Measurements from ENCODE around the gene ISL1.

ISL1 gene

GRCh38 chr5:51373880-51374523 lies 9.2 kb upstream of the ISL1 start:
- TF ChIP-seq YY1 (IDR thresholded peaks at IDR 0.05; ENCODE audit: low read depth), result no peak
- no peak for TF ChIP-seq CEBPB (IDR thresholded peaks at IDR 0.05)
- no peak for TF ChIP-seq EP300 (IDR thresholded peaks at IDR 0.05; ENCODE audit: borderline replicate concordance)
- peak; percentile 60 for TF ChIP-seq RAD21 (IDR thresholded peaks at IDR 0.05; ENCODE audit: low read depth)
- TF ChIP-seq EGR1 (IDR thresholded peaks at IDR 0.05), result no peak
- TF ChIP-seq TAF1 (IDR thresholded peaks at IDR 0.05; ENCODE audit: low read depth), result no peak

DNA sequence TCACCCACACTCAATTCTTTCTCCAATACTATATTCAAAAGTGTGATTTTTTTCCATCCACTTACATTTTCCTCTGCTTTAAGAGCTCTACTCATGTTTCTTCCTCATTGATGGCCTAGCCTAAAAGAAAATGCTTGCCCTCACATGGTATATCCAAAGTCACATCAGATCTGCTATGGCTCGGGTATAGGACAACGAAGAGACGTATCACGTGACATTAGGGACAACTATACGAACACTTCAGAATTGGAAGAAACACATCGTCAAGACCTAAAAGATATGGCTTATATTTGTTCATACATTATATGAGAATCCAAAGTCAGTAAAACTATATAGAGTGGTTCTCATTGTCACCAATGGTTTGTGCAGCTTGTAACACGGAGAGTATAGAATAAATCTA lies 8.2 kb upstream of the ISL1 start:
- TF ChIP-seq TCF12 (IDR thresholded peaks at IDR 0.05; ENCODE audit: low read depth) (no peak), TEAD4 (IDR thresholded peaks at IDR 0.05) (no peak), FOXM1 (IDR thresholded peaks at IDR 0.05; ENCODE audit: borderline replicate concordance, low read depth) (no peak), YY1 (IDR thresholded peaks at IDR 0.05; ENCODE audit: low read depth) (no peak), TAF1 (IDR thresholded peaks at IDR 0.05; ENCODE audit: low read depth) (no peak), EGR1 (IDR thresholded peaks at IDR 0.05) (no peak), RAD21 (IDR thresholded peaks at IDR 0.05; ENCODE audit: low read depth) (no peak), MAX (IDR thresholded peaks at IDR 0.05) (no peak), CREB1 (IDR thresholded peaks at IDR 0.05; ENCODE audit: low read depth) (no peak), USF1 (IDR thresholded peaks at IDR 0.05) (no peak), CEBPB (IDR thresholded peaks at IDR 0.05) (no peak), EP300 (IDR thresholded peaks at IDR 0.05; ENCODE audit: borderline replicate concordance) (no peak)

- TF ChIP-seq TCF12 (IDR thresholded peaks at IDR 0.05; ENCODE audit: low read depth) (no peak), MAX (IDR thresholded peaks at IDR 0.05) (no peak), RAD21 (IDR thresholded peaks at IDR 0.05; ENCODE audit: low read depth) (no peak), FOXM1 (IDR thresholded peaks at IDR 0.05; ENCODE audit: borderline replicate concordance, low read depth) (no peak), ZBTB7A (IDR thresholded peaks at IDR 0.05; ENCODE audit: low read depth) (no peak), TEAD4 (IDR thresholded peaks at IDR 0.05) (no peak), CEBPB (IDR thresholded peaks at IDR 0.05) (no peak), CREB1 (IDR thresholded peaks at IDR 0.05; ENCODE audit: low read depth) (no peak), EP300 (IDR thresholded peaks at IDR 0.05; ENCODE audit: borderline replicate concordance) (no peak), TAF1 (IDR thresholded peaks at IDR 0.05; ENCODE audit: low read depth) (no peak), YY1 (IDR thresholded peaks at IDR 0.05; ENCODE audit: low read depth) (no peak), USF1 (IDR thresholded peaks at IDR 0.05) (no peak), NFIC (IDR thresholded peaks at IDR 0.05) (no peak)
- TF ChIP-seq, protein P1, sequence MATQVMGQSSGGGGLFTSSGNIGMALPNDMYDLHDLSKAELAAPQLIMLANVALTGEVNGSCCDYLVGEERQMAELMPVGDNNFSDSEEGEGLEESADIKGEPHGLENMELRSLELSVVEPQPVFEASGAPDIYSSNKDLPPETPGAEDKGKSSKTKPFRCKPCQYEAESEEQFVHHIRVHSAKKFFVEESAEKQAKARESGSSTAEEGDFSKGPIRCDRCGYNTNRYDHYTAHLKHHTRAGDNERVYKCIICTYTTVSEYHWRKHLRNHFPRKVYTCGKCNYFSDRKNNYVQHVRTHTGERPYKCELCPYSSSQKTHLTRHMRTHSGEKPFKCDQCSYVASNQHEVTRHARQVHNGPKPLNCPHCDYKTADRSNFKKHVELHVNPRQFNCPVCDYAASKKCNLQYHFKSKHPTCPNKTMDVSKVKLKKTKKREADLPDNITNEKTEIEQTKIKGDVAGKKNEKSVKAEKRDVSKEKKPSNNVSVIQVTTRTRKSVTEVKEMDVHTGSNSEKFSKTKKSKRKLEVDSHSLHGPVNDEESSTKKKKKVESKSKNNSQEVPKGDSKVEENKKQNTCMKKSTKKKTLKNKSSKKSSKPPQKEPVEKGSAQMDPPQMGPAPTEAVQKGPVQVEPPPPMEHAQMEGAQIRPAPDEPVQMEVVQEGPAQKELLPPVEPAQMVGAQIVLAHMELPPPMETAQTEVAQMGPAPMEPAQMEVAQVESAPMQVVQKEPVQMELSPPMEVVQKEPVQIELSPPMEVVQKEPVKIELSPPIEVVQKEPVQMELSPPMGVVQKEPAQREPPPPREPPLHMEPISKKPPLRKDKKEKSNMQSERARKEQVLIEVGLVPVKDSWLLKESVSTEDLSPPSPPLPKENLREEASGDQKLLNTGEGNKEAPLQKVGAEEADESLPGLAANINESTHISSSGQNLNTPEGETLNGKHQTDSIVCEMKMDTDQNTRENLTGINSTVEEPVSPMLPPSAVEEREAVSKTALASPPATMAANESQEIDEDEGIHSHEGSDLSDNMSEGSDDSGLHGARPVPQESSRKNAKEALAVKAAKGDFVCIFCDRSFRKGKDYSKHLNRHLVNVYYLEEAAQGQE (IDR thresholded peaks at IDR 0.05; ENCODE audit: low read depth), result no peak
Measured at GRCh38 chr5:51376509-51376908, 6.7 kb upstream of the ISL1 start.

DNA sequence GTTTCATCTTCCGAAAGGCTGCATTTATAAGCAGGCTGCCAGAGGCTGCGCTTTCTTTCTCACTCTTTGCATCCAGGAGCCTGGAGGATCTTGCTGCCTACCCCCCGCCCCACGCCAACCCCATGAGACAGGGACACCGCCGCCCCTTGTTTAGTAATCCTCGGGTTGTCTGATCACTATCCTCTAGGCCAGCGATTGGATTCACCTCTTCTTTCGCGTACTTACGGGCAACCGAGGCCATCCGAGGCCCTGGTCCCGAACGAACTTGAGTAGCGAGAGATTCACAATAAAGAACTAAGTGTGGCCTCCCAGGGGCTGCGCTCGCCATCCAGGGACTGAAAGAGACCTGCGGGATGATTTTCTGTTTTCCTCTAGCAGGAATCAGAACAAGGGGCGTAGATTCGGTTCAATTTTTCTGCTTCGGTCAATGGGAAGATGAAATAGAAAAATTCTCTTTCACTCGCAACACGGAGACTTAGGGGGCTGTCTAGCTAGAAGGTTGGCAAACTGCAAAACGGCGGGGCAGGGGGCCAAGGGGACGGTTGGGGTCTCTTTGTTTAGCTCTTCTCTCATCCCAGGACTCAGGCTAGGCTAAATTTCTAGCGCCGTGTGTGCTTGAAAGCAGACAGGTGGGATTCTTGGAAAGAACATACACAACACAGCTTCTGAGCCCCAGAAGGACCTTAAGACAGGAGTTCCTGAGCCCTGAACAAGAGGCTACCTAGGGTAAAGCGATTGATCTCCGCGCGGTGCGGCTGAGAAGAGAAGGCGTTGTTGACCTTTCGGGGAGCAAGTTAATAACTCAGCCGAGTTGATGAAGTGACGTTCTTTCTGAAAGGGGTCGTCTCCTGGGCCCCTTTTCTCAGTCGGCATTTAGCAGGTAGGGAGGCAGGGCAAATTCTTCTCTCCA lies 5.8 kb upstream of the ISL1 start:
- TF ChIP-seq FOXM1 (IDR thresholded peaks at IDR 0.05; ENCODE audit: borderline replicate concordance, low read depth) (no peak), CEBPB (IDR thresholded peaks at IDR 0.05) (no peak)

DNA sequence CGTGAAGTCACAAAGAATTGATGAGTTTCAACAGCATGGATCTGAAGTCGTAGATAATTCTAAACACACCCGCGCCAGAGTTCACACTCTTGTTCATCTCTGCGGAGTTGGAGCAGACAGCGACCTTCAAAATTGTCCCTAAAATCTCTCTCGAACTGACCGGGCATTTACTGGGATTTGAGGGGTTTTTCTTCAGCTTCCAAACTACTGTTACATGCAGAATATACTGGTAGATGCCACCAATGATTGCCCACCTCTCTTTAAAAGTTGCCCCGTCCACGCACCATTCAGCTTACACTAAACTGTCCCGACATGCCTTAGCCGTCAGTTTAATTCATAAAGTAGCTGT lies 5.2 kb upstream of the ISL1 start:
- TF ChIP-seq, protein P1 (IDR thresholded peaks at IDR 0.05; ENCODE audit: low read depth), result no peak
- TF ChIP-seq CREB1 (IDR thresholded peaks at IDR 0.05; ENCODE audit: low read depth), result no peak
- no peak for TF ChIP-seq EP300 (IDR thresholded peaks at IDR 0.05; ENCODE audit: borderline replicate concordance)
- TF ChIP-seq NFIC (IDR thresholded peaks at IDR 0.05), result no peak
- TF ChIP-seq FOXM1 (IDR thresholded peaks at IDR 0.05; ENCODE audit: borderline replicate concordance, low read depth), result no peak
- TF ChIP-seq RAD21 (IDR thresholded peaks at IDR 0.05; ENCODE audit: low read depth), result no peak
- TF ChIP-seq TEAD4 (IDR thresholded peaks at IDR 0.05), result no peak
- no peak for TF ChIP-seq TCF12 (IDR thresholded peaks at IDR 0.05; ENCODE audit: low read depth)
- no peak for TF ChIP-seq EGR1 (IDR thresholded peaks at IDR 0.05)
- TF ChIP-seq MAX (IDR thresholded peaks at IDR 0.05), result no peak
- TF ChIP-seq YY1 (IDR thresholded peaks at IDR 0.05; ENCODE audit: low read depth), result no peak
- no peak for TF ChIP-seq CEBPB (IDR thresholded peaks at IDR 0.05)
- no peak for TF ChIP-seq USF1 (IDR thresholded peaks at IDR 0.05)
- no peak for TF ChIP-seq ZBTB7A (IDR thresholded peaks at IDR 0.05; ENCODE audit: low read depth)
- no peak for TF ChIP-seq TAF1 (IDR thresholded peaks at IDR 0.05; ENCODE audit: low read depth)
